Measurements from ENCODE around the gene MT1G.
A peak's percentile ranks its signal among the peaks of the same experiment; 100 is the strongest.
"Not testable (repeated sequence)": the region's sequence is repeated elsewhere in the genome, so short reads cannot be mapped to it uniquely, and the experiment has no call there.

The MT1G gene

GRCh38 chr16:56684926-56685590 is 17.2 kb upstream of the MT1G start:
- no peak for DNase-seq (ENCODE audit: low read depth)

GRCh38 chr16:56684256-56684925 is 16.5 kb upstream of the MT1G start:
- no peak for DNase-seq (ENCODE audit: low read depth)

DNA sequence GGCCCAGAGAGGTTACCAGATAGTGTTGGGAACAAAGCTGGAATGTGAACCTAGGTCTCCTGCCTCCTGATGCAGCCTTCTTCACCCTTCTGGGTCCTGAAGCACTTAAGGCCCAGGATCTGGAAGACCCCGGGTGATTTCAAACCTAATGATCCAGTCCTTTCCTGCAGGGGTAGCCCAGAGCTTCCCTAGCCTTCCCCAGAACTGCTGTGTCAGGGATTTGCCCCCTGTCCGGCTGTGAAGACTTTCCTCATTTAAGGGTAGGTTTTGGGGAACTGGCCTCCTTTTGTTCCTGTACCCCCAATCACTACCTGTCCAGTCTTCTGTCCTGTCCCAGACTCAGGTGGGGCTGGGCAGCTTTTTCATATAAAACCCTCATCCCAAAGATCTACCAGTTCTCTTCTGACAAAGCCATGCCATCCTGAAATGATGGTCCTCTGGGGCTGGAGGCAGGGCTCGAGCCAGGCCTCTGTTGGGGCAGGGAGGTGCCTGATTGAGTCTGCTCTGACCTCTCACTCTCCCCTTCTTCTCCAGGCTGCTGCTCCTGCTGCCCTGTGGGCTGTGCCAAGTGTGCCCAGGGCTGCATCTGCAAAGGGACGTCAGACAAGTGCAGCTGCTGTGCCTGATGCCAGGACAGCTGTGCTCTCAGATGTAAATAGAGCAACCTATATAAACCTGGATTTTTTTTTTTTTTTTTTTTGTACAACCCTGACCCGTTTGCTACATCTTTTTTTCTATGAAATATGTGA is 15.7 kb upstream of the MT1G start:
- no peak for DNase-seq (ENCODE audit: low read depth)

DNA sequence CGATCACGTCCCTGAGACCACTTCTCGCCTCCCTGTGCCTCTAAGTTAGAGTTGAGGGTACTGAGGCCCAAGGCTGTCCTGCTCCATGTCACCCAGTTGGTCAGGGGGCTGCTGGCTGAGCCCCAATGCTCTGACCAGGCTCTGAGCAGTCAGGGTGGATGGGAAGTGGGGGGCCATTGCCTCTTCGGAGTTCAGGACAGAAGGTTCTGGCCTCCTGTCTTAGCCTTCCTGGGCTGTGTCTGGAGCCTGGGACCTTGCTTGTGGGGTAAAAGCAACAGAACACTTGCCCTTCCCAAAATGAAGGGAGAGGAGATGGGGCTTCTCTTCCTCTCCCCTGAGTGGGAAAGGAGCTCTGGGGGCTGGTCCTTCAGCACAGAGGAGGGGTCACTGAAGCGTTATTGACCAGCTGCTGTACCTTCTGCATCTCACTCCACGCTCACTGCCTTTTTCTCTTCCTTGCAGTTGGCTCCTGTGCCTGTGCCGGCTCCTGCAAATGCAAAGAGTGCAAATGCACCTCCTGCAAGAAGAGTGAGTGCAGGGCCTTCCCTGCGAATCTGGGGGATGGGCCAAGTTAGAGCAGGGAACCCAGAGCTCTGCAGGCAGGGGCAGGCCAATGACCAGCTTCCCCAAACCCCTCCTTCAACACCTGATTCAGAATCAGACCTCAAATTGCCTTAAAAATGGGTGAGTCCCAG is 15.0 kb upstream of the MT1G start:
- no peak for DNase-seq (ENCODE audit: low read depth)

DNA sequence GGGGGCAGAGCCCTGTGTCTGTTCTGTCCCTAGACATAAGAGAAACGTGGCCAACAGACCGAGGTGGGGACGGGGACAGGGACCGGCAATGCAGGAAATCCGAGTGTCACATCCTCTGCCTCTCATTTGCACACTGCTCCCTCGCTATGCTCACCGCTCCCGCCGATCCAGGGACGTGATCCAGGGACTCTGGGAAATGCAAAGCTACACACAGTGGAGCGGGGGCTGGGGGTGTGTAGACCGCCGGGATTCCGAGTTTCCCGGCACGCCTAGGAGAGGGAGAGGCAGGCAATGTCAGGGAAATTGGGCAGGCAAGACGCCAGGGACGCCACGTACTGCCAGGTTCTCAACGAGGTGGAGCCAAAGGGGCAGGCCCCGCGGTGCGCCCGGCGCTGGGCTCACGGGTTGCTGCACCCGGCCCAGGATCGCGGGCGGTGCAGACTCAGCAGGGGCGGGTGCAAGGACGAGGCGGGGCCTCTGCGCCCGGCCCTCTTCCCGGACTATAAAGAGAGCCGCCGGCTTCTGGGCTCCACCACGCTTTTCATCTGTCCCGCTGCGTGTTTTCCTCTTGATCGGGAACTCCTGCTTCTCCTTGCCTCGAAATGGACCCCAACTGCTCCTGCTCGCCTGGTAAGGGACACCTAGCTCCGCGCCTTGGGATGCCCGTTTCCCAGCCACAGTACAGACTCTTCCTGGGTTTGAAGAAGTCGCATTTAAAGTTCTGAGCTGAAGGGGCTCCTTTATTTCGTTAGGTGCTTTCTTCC is 14.3 kb upstream of the MT1G start, which contains the start of gene MT1X:
TSS of gene MT1X (plus strand) at position 532 of the 764 bp plus-strand sequence. CDS start at position 603, 71 bp downstream.
- DNase-seq (ENCODE audit: low read depth) = peak; percentile 81

GRCh38 chr16:56679818-56680217 is 12.0 kb upstream of the MT1G start:
- DNase-seq (ENCODE audit: low read depth) = no peak

DNA sequence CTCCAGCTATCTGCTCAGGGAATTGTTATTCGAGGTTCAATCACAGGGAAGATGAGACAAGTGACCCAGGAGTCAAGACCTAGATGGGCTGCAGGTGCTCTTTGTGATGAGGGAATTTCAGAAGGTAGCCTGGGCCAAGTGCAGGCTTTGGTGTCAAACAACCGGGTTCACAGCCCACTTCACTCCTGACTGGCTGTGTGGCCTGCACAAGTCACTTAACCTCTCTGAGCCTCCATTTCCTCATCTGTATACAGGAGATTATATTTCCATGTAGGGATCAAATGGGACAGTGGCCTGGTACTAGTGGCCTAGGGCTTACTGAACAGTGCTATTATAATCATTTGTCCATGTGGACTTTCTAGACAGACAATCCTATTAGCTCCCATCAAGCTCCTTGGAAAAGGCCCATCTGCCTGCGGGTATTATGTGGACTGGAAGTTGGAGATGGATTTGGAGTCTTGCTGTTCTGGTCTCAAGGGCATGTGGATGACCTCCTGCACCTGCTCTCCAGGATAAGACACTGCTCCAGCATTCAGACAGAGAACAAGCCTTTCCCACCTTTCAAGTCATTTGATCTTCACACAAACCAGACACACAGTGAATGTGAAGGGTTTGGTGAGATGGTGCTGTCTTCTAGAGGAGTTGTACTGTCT is 11.3 kb upstream of the MT1G start:
- no peak for DNase-seq (ENCODE audit: low read depth)

DNA sequence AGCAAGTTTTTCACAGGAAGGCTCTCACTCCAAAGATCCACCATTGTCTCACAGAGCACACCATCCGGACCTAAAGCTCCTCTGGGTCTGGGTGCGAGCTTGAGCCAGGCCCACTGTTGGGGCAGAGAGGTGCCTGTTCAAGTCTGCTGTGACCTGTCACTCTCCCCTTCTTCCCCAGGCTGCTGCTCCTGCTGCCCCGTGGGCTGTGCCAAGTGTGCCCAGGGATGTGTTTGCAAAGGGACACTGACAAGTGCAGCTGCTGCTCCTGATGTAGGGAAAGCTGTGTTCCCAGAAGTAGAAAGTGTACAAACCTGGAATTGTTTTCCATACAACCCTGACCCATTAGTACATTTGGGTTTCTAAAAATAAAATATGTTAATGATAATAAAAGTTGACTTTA is 9.6 kb upstream of the MT1G start:
- DNase-seq (ENCODE audit: low read depth) = no peak

- no peak for DNase-seq (ENCODE audit: low read depth)
These were observed 7.9 kb upstream of the MT1G start for GRCh38 chr16:56675685-56676210.

- DNase-seq (ENCODE audit: low read depth) = not testable (repeated sequence)
These were observed 6.7 kb upstream of the MT1G start for GRCh38 chr16:56674570-56674969.

GRCh38 chr16:56673921-56674320 is 6.1 kb upstream of the MT1G start:
- no peak for DNase-seq (ENCODE audit: low read depth)

GRCh38 chr16:56672761-56673536 is 5.1 kb upstream of the MT1G start:
- DNase-seq (ENCODE audit: low read depth) = no peak

DNA sequence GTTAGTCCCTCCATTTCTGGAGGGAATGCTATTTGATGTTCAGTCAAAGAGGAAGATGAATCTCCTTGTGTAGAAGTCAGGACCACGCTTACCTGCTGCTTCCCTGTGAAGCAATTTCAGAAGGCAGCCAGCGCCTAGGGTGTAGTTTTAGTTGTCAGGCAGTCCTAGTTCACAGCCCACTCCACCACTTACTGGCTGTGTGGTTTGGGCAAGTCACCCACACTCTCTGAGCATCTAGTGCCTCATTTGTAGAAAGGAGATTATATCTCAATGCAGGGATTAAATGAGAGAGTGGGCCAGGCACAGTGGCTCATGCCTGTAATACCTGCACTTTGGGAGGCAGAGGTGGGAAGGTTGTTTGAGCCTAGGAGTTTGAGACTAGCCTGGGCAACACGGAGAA is 4.3 kb upstream of the MT1G start:
- not testable (repeated sequence) for DNase-seq (ENCODE audit: low read depth)

GRCh38 chr16:56671691-56672090 is 3.8 kb upstream of the MT1G start:
- not testable (repeated sequence) for DNase-seq (ENCODE audit: low read depth)

DNA sequence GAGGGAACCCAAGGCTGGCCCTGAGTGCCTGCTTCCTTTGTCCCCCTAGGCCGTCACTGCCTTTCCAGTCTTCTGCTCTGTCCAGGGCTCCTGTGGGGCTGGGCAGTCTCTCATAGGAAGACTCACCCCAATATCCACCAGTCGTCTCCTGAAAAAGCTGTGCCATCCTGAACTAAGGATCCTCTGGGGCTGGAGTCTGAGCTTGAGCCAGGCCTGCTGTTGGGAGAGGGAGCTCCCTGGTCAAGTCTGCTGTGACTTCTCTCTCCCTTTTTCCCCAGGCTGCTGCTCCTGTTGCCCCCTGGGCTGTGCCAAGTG is 2.7 kb upstream of the MT1G start:
- no peak for DNase-seq (ENCODE audit: low read depth)

- DNase-seq (ENCODE audit: low read depth) = no peak
These were observed 2.2 kb upstream of the MT1G start for GRCh38 chr16:56669840-56670619.

DNA sequence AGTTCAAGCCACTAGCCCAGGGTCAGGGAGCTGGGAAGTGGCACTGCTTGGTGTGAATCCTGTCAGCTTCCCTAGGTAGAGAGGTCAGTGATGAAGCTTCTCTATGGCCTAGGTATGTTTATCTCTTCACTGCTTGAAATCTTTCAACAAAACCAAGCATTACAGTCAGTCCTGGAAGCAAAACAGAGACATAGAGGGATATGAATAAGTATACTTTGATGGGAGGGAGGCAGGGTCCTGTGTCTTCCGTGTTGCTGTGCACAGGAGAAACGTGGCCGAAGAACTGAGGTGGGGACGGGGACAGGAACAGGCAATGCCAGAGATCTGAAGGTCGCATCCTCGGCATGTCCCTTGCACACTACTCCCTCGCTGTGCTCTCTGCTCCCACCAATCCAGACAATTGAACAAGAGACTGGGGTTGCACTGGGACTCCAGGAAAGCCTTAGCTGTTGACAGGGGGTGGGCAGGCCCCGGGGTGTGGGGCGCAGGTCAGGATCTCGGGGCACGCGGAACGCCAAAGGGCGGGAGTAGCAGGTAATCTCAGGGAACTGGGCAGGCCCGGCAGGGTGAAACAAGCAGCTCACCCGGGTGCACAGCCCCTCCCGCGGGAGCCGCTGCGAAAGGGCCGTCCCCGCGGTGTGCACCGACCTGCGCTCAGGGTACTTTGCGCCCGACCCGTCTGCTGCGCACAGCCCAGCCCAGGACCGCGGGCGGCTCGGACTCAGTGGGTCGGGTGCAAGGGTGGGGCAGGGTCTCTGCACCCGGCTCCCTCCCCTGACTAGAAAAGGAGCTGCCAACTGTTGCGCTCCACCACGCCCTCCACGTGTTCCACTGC is 1.4 kb upstream of the MT1G start, which contains the start of gene MT1H:
TSS of gene MT1H (plus strand) at position 810 of the 835 bp plus-strand sequence. CDS start 71 bp downstream, outside the sequence.
- no peak for DNase-seq (ENCODE audit: low read depth)
